Endodermal cell (in vitro differentiated cells): ENCODE data around the gene NCKAP5. TPM values are rescaled to one million over a fixed set of nuclear protein-coding genes. Genes with fewer than 3 reads are reported as not detected.

Experiments used
- DNase-seq: peaks from one replicate; pipeline ENCODE4 v3.0.0-alpha.2; 2017
- H3K27ac ChIP-seq: 2 replicates; pipeline ENCODE4 v1.5.1; 2013; ENCODE audit warnings: mild to moderate bottlenecking, low read depth, low read length, moderate library complexity
- H3K27me3 ChIP-seq: 2 replicates; pipeline ENCODE4 v1.6.1; 2013; ENCODE audit warnings: mild to moderate bottlenecking, low read length, moderate library complexity; ENCODE audit not compliant: insufficient read depth, control insufficient read depth, poor library complexity, severe bottlenecking
- H3K36me3 ChIP-seq: 2 replicates; pipeline ENCODE4 v1.7.0; 2013; ENCODE audit warnings: mild to moderate bottlenecking, low read length, moderate library complexity; ENCODE audit not compliant: control insufficient read depth, insufficient read depth
- H3K4me1 ChIP-seq: one replicate; pipeline ENCODE4 v1.7.0; 2013; ENCODE audit warnings: low read length; ENCODE audit not compliant: control insufficient read depth, insufficient read depth
- H3K4me3 ChIP-seq: 2 replicates; pipeline ENCODE4 v1.5.1; 2013; ENCODE audit warnings: mild to moderate bottlenecking, low read length, moderate library complexity
- H3K9ac ChIP-seq: 2 replicates; pipeline ENCODE4 v1.6.1; 2013; ENCODE audit warnings: mild to moderate bottlenecking, low read length, moderate library complexity; ENCODE audit not compliant: poor library complexity, severe bottlenecking; ENCODE audit errors: extremely low read depth
- H3K9me3 ChIP-seq: 2 replicates; pipeline ENCODE4 v1.6.1; 2013; ENCODE audit warnings: mild to moderate bottlenecking, low read length, moderate library complexity; ENCODE audit not compliant: control insufficient read depth
- H3K27ac Mint-ChIP-seq: 2 replicates; pipeline ENCODE4 v1.8.0; 2020; ENCODE audit warnings: mixed read lengths
- H3K27me3 Mint-ChIP-seq: 2 replicates; pipeline ENCODE4 v1.8.0; 2021; ENCODE audit warnings: mild to moderate bottlenecking, mixed read lengths; ENCODE audit not compliant: insufficient read depth
- H3K36me3 Mint-ChIP-seq: 2 replicates; pipeline ENCODE4 v1.8.0; 2020; ENCODE audit warnings: low read depth, mixed read lengths
- H3K4me1 Mint-ChIP-seq: 2 replicates; pipeline ENCODE4 v1.8.0; 2020; ENCODE audit warnings: mixed read lengths
- H3K4me3 Mint-ChIP-seq: 2 replicates; pipeline ENCODE4 v1.8.0; 2020; ENCODE audit warnings: mild to moderate bottlenecking, moderate library complexity, mixed read lengths
- H3K9me3 Mint-ChIP-seq: 2 replicates; pipeline ENCODE4 v1.8.0; 2020; ENCODE audit warnings: mild to moderate bottlenecking, mixed read lengths
- WGBS, 2 experiments: methylation state at CpG; one replicate each; pipeline versions ENCODE4 v1.1.5 to v1.1.7; 2013; ENCODE audit warnings: missing lambda C conversion rate in 2 of 2, mixed read lengths in 1 of 2; ENCODE audit not compliant: insufficient coverage in 1 of 2, insufficient read length in 1 of 2; 5-methylcytosine and 5-hydroxymethylcytosine counted together
- total RNA-seq, 2 donors: library from RNA; stranded (reverse); fragmentation: NEBNext Ultra II Directional in 1 of 2; extraction: Animal tissue kit (Norgen Biotek cat#: 25700) in 1 of 2; gene quantifications; 2 replicates in 1 of 2; 3 replicates in 1 of 2; pipeline ENCODE4 v1.2.1, GENCODE V29; 2021
- TF ChIP-seq, protein P1 (sequence below): fragments of 200-600 bp; sonication (generic); conservative IDR thresholded peaks from 2 replicates; pipeline ENCODE4 v1.5.0; 2021; ENCODE audit warnings: antibody characterized with exemption, mild to moderate bottlenecking

Gene NCKAP5
- total RNA-seq, 2 donors from 2014 or later, result 0.58 to 0.92 TPM

DNA sequence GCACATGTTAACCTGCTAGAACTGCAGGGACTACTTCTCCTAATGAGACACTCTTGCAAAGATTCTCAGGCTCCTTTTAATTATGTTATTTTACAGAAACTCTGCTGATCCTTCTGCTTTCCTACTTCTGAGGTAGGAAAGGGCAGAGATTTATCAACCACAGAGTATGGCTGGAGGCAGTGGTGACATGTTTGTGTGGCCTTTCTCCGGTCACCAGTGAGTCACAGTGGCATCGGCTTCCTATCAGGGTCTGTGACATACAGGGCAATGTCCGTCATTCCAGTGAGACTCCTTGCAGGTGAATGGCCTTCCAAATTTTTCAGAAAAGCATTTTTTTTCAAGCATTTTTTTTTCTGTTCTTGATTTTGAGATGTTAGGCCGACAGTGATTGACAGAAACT is 717.6 kb downstream of the NCKAP5 start:
- Histone ChIP-seq H3K27me3 (no peaks in the 10 kb centered on the region), H3K36me3 (no peaks in the 10 kb centered on the region), H3K9ac (no peak overlapping the region), H3K9me3 (no peaks in the 10 kb centered on the region), H3K27ac (no peak overlapping the region), H3K4me1 (no peaks in the 10 kb centered on the region), H3K4me3 (no peak overlapping the region)
- Mint-ChIP-seq H3K4me1 (peaks cover 10% of the 10 kb centered on the region), H3K9me3 (no peaks in the 10 kb centered on the region), H3K36me3 (no peaks in the 10 kb centered on the region), H3K4me3 (no peak overlapping the region), H3K27me3 (no peaks in the 10 kb centered on the region), H3K27ac (no peak overlapping the region)
- no peak for DNase-seq
- TF ChIP-seq, protein P1, sequence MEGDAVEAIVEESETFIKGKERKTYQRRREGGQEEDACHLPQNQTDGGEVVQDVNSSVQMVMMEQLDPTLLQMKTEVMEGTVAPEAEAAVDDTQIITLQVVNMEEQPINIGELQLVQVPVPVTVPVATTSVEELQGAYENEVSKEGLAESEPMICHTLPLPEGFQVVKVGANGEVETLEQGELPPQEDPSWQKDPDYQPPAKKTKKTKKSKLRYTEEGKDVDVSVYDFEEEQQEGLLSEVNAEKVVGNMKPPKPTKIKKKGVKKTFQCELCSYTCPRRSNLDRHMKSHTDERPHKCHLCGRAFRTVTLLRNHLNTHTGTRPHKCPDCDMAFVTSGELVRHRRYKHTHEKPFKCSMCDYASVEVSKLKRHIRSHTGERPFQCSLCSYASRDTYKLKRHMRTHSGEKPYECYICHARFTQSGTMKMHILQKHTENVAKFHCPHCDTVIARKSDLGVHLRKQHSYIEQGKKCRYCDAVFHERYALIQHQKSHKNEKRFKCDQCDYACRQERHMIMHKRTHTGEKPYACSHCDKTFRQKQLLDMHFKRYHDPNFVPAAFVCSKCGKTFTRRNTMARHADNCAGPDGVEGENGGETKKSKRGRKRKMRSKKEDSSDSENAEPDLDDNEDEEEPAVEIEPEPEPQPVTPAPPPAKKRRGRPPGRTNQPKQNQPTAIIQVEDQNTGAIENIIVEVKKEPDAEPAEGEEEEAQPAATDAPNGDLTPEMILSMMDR, result no peak
- WGBS, 2 experiments, result 92 to 95% methylated on average over 4 of the region's 4 CpGs

- WGBS, 2 experiments, result 100% methylated on average over 1 of the region's 1 CpG
Observed at GRCh38 chr2:132849118-132849517, 719.1 kb downstream of the NCKAP5 start.

GRCh38 chr2:132845339-132845738 is 722.9 kb downstream of the NCKAP5 start:
- no peak for DNase-seq
- Mint-ChIP-seq H3K4me1 (peaks cover 10% of the 10 kb centered on the region), H3K27me3 (no peaks in the 10 kb centered on the region), H3K4me3 (no peak overlapping the region), H3K36me3 (no peaks in the 10 kb centered on the region), H3K27ac (no peak overlapping the region), H3K9me3 (no peaks in the 10 kb centered on the region)
- no peaks in the 10 kb centered on the region for H3K9me3 ChIP-seq
- H3K9ac ChIP-seq, result no peak overlapping the region
- H3K4me1 ChIP-seq, result no peaks in the 10 kb centered on the region
- H3K4me3 ChIP-seq, result no peak overlapping the region
- TF ChIP-seq, protein P1, result no peak
- no peak overlapping the region for H3K27ac ChIP-seq
- H3K36me3 ChIP-seq, result no peaks in the 10 kb centered on the region
- no peaks in the 10 kb centered on the region for H3K27me3 ChIP-seq

More at GRCh38 chr2:132849118-132849517, 719.1 kb downstream of the NCKAP5 start:
- TF ChIP-seq, protein P1, result no peak
- H3K9ac ChIP-seq, result no peak overlapping the region
- no peaks in the 10 kb centered on the region for H3K36me3 Mint-ChIP-seq
- no peak overlapping the region for H3K4me3 ChIP-seq
- H3K36me3 ChIP-seq, result no peaks in the 10 kb centered on the region
- H3K27me3 ChIP-seq, result no peaks in the 10 kb centered on the region
- H3K9me3 ChIP-seq, result no peaks in the 10 kb centered on the region
- no peak overlapping the region for H3K4me3 Mint-ChIP-seq
- no peak overlapping the region for H3K27ac ChIP-seq
- H3K4me1 ChIP-seq, result no peaks in the 10 kb centered on the region
- no peaks in the 10 kb centered on the region for H3K27me3 Mint-ChIP-seq
- peaks cover 10% of the 10 kb centered on the region for H3K4me1 Mint-ChIP-seq
- no peaks in the 10 kb centered on the region for H3K9me3 Mint-ChIP-seq
- H3K27ac Mint-ChIP-seq, result no peak overlapping the region
- DNase-seq, result no peak
